GM12864 (cell line): Measurements from ENCODE around the gene SOX8.

Source experiments
- DNase-seq: peaks from one replicate; pipeline ENCODE4 v3.0.0-alpha.2; 2011; ENCODE audit warnings: low read depth
- H3K4me3 ChIP-seq: 2 replicates; pipeline ENCODE4 v1.5.1; 2011; ENCODE audit warnings: mild to moderate bottlenecking, low read depth, low read length, control low read depth
- TF ChIP-seq, protein P1 (sequence below): IDR thresholded peaks from 2 replicates; pipeline ENCODE4 v1.5.1; 2011; ENCODE audit warnings: low read depth, mild to moderate bottlenecking, moderate library complexity, low read length, control low read depth, inconsistent platforms; ENCODE audit errors: missing control alignments

The SOX8 gene

GRCh38 chr16:983044-984030 is 1.8 kb downstream of the SOX8 start:
- TF ChIP-seq, protein P1, sequence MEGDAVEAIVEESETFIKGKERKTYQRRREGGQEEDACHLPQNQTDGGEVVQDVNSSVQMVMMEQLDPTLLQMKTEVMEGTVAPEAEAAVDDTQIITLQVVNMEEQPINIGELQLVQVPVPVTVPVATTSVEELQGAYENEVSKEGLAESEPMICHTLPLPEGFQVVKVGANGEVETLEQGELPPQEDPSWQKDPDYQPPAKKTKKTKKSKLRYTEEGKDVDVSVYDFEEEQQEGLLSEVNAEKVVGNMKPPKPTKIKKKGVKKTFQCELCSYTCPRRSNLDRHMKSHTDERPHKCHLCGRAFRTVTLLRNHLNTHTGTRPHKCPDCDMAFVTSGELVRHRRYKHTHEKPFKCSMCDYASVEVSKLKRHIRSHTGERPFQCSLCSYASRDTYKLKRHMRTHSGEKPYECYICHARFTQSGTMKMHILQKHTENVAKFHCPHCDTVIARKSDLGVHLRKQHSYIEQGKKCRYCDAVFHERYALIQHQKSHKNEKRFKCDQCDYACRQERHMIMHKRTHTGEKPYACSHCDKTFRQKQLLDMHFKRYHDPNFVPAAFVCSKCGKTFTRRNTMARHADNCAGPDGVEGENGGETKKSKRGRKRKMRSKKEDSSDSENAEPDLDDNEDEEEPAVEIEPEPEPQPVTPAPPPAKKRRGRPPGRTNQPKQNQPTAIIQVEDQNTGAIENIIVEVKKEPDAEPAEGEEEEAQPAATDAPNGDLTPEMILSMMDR, result no peak
- DNase-seq, result no peak
- H3K4me3 ChIP-seq, result no peak overlapping the region

DNA sequence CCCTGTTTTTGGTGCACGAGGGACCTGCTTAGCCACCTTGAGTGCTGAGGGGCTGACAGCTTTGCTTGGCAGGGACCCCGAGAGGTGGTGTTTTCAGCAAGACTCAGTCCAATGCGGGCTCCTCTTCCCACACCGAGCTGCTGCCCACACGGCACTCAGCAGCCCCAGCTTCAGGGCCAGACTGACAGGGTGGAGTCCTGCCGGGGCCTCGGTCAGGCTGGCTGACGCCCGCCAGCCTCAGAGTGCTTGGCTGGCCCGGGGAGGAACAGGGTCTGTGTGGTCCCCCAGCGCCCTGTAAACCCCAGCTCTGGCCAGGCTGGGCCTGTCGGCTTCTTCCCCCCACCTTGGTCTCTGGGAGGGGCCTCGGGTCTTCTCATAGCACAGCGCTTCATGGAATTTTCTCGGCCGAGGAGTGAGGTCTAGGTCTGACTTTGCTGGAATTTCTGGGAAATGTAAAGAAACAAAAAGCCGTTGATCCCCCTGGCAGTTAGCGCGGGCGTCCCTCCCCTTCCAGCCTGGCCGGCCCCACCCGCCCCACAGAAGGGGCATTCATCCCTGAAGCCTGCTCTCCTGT is 2.6 kb downstream of the SOX8 start:
- TF ChIP-seq, protein P1, result no peak
- H3K4me3 ChIP-seq, result no peak overlapping the region
- no peak for DNase-seq

DNA sequence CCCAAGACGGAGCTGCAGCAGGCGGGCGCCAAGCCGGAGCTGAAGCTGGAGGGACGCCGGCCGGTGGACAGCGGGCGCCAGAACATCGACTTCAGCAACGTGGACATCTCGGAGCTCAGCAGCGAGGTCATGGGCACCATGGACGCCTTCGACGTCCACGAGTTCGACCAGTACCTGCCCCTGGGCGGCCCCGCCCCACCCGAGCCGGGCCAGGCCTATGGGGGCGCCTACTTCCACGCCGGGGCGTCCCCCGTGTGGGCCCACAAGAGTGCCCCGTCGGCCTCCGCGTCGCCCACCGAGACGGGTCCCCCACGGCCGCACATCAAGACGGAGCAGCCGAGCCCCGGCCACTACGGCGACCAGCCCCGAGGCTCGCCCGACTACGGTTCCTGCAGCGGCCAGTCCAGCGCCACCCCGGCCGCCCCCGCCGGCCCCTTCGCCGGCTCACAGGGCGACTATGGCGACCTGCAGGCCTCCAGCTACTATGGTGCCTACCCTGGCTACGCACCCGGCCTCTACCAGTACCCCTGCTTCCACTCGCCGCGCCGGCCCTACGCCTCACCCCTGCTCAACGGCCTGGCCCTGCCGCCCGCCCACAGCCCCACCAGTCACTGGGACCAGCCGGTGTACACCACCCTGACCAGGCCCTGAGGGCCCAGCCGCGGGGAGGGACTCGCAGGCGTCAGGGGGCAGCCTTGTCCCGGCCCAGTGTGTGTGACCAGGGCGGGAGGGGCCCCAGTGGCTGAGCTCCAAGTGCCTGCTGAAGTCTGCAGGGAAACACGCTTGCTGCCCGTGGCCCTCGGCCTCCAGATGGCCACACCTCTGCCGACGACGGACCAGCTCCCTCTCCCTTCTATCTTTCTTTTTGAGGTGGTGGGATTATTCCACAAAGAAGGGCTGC is 3.4 kb downstream of the SOX8 start:
- no peak overlapping the region for H3K4me3 ChIP-seq
- no peak for DNase-seq
- TF ChIP-seq, protein P1, result no peak

DNA sequence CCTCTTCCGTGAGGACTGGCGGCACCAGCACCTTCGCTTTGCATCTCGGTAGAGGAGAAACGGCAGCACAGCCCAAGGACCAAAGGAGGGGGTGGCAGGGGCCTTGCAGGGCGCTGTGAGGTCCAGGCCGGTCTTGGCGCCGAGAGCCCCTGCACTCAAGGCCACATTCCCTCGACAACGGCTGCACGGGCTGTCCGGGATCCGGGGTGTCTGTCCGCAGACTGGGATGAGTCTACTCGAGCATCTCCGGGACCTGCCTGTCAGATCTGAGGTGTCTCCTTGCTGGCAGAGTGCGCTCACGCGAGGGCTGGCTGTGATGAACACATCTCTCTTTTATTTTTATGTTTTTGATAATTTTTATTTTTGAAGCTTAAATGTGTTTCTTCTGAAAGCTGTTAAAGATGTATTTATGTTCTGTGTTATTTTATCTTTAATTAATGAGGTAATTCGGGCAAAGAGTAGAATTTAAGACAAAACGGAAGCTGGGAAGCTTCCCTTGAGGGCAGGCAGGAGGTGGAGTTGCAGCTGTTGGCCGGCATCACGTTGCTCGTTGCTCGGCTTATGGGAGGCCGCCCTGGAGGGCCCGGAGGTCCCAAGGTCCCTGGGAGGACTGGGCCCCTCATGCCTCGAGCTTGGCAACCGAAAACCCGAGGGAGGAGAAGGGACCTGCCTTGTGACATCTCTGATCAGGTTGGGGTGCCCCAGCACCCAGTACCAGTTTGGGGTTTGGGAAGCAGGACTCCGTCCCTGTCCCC is 4.3 kb downstream of the SOX8 start:
- H3K4me3 ChIP-seq, result no peak overlapping the region
- TF ChIP-seq, protein P1, result no peak
- no peak for DNase-seq

DNA sequence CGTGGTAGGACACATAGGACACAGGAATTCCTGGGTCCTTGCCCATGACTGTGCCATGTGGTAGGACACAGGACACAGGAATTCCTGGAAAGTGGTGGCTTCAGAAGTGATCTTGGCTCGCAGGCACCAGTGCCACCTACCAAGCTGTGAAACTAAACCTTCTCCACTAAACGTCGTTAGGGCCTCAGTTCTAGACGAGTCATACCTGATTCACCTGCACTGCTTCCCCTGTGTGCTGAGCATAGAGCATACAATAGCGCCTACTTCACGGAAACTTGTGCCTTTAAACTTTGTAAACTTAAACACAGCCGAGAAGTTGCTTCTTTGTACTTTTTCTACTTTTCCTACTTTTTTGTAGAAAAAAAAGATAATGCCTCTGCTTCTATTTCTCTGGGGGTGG is 4.8 kb downstream of the SOX8 start:
- TF ChIP-seq, protein P1, result no peak
- H3K4me3 ChIP-seq, result no peak overlapping the region
- DNase-seq, result no peak

DNA sequence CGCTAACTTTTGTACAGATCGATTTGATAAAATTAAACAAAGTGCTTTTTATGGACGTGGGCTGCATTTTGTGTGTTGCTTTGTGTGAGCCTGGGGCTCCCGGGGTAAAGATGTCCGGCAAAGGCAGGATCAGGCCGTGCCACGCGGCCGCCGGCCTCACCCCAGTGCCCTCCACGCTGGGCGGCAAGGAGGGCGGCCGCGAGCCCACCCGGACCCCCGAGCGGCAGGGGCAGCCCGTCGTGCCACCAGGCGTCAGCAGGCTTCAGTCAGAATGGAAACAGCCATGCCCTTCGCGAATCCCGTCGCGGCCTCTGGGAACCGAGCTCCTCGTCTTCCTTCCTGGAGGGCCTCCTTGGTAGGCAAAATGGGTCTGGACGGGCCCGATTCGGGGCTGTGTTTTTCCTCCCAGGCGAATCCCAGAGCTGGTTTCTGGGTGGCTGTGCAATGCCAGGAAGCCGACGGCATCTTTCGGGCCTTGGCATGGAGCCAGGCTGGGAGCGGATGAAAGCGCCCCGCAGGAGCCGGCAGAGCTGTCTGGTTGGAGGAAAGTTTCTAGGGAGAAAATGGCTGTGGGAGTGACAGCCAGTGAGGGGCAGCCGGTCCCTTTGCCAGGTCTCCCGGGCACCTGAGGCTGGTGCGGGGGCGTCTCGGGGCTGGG is 5.5 kb downstream of the SOX8 start:
- no peak overlapping the region for H3K4me3 ChIP-seq
- DNase-seq, result no peak
- TF ChIP-seq, protein P1, result no peak
